ENCODE data around the gene AUTS2.

Gene AUTS2

GRCh38 chr7:69819333-69819705 lies 221.0 kb downstream of the AUTS2 start:
- Histone ChIP-seq H3K36me3 (ENCODE audit: control insufficient read depth in 2 of 2, insufficient read depth in 2 of 2, low read length in 2 of 2) (no peaks in the 10 kb centered on the region), H3K4me1 (ENCODE audit: control insufficient read depth, insufficient read depth, low read length) (peaks cover 34% of the 10 kb centered on the region), H3K4me3 (ENCODE audit: low read length in 2 of 2) (no peak overlapping the region), H3K27me3 (ENCODE audit: control insufficient read depth in 1 of 2, insufficient read depth in 2 of 2, low read length in 2 of 2) (no peaks in the 10 kb centered on the region), H3K9me3 (ENCODE audit: control insufficient read depth in 2 of 2, low read length in 2 of 2) (no peaks in the 10 kb centered on the region), H3K27ac (ENCODE audit: low read length) (no peak overlapping the region), H3K9ac (ENCODE audit: low read length in 2 of 2) (no peak overlapping the region)

- no peak overlapping the region for H3K4me3 ChIP-seq (ENCODE audit: low read length in 2 of 2)
- H3K36me3 ChIP-seq (ENCODE audit: control insufficient read depth in 2 of 2, insufficient read depth in 2 of 2, low read length in 2 of 2) = no peaks in the 10 kb centered on the region
- H3K9me3 ChIP-seq (ENCODE audit: control insufficient read depth in 2 of 2, low read length in 2 of 2) = no peaks in the 10 kb centered on the region
- H3K27me3 ChIP-seq (ENCODE audit: control insufficient read depth in 1 of 2, insufficient read depth in 2 of 2, low read length in 2 of 2) = no peaks in the 10 kb centered on the region
- H3K27ac ChIP-seq (ENCODE audit: low read length) = no peak overlapping the region
- peaks cover 35% of the 10 kb centered on the region for H3K4me1 ChIP-seq (ENCODE audit: control insufficient read depth, insufficient read depth, low read length)
- no peak overlapping the region for H3K9ac ChIP-seq (ENCODE audit: low read length in 2 of 2)
These were observed 222.4 kb downstream of the AUTS2 start for GRCh38 chr7:69820479-69821192.

DNA sequence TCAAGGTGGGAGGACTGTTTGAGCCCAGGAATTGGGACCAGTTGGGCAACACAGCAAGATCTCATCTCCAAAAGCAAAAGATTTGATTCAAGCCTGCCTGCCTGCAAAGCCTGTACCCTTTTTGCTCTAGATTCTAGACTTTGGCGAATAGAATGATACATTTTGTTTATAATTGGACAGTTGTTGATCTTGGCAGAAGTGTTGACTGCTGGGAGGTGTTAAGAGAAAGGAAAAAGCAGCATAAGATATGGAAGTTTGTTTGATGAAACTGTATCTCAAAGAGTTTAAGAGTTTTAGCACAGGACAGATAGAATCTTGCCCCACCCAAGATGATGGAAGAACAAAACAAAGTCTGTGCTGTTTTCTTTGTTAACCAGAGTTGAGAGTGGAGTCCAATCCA lies 224.1 kb downstream of the AUTS2 start:
- peaks cover 29% of the 10 kb centered on the region for H3K4me1 ChIP-seq (ENCODE audit: control insufficient read depth, insufficient read depth, low read length)
- H3K36me3 ChIP-seq (ENCODE audit: control insufficient read depth in 2 of 2, insufficient read depth in 2 of 2, low read length in 2 of 2) = no peaks in the 10 kb centered on the region
- no peaks in the 10 kb centered on the region for H3K27me3 ChIP-seq (ENCODE audit: control insufficient read depth in 1 of 2, insufficient read depth in 2 of 2, low read length in 2 of 2)
- no peaks in the 10 kb centered on the region for H3K9me3 ChIP-seq (ENCODE audit: control insufficient read depth in 2 of 2, low read length in 2 of 2)
- no peak overlapping the region for H3K9ac ChIP-seq (ENCODE audit: low read length in 2 of 2)
- H3K4me3 ChIP-seq (ENCODE audit: low read length in 2 of 2) = no peak overlapping the region
- H3K27ac ChIP-seq (ENCODE audit: low read length) = no peak overlapping the region

DNA sequence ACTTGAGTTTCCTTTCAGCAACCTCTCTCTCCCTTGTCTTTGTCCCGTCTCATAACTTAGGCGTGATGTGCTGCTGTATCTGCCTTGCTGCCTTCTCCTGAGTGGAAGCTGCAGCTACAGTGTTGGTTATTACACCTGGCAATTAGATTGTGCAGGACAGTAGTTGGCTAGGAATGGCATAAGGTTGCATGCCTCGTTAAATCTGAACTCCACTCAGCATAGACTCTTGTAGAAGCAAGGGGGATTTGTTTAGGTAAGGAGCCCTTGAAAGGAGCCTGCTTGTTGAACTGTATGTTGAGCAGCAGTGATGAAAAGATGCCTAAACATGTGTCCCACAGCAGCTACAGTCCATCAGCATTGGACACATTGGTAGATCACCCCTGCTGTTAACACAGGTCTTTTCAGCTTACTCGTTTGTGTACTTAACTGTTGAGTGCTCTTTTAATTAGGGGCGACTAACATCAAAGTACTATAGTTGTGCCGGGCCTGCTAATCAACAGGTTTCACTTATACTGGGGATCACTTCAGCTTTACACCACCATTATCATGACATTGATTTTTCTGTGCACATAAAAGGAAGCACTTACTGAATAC lies 225.0 kb downstream of the AUTS2 start:
- H3K4me1 ChIP-seq (ENCODE audit: control insufficient read depth, insufficient read depth, low read length) = peaks cover 20% of the 10 kb centered on the region

GRCh38 chr7:69825113-69825972 lies 227.1 kb downstream of the AUTS2 start:
- peaks cover 15% of the 10 kb centered on the region for H3K4me1 ChIP-seq (ENCODE audit: control insufficient read depth, insufficient read depth, low read length)
- H3K36me3 ChIP-seq (ENCODE audit: control insufficient read depth in 2 of 2, insufficient read depth in 2 of 2, low read length in 2 of 2) = no peaks in the 10 kb centered on the region
- no peaks in the 10 kb centered on the region for H3K27me3 ChIP-seq (ENCODE audit: control insufficient read depth in 1 of 2, insufficient read depth in 2 of 2, low read length in 2 of 2)
- no peak overlapping the region for H3K9ac ChIP-seq (ENCODE audit: low read length in 2 of 2)
- no peaks in the 10 kb centered on the region for H3K9me3 ChIP-seq (ENCODE audit: control insufficient read depth in 2 of 2, low read length in 2 of 2)
- H3K27ac ChIP-seq (ENCODE audit: low read length) = no peak overlapping the region
- H3K4me3 ChIP-seq (ENCODE audit: low read length in 2 of 2) = no peak overlapping the region

More for the DNA sequence above, 225.0 kb downstream of the AUTS2 start:
- Histone ChIP-seq H3K27me3 (ENCODE audit: control insufficient read depth in 1 of 2, insufficient read depth in 2 of 2, low read length in 2 of 2) (no peaks in the 10 kb centered on the region), H3K4me3 (ENCODE audit: low read length in 2 of 2) (no peak overlapping the region), H3K9ac (ENCODE audit: low read length in 2 of 2) (no peak overlapping the region), H3K9me3 (ENCODE audit: control insufficient read depth in 2 of 2, low read length in 2 of 2) (no peaks in the 10 kb centered on the region), H3K36me3 (ENCODE audit: control insufficient read depth in 2 of 2, insufficient read depth in 2 of 2, low read length in 2 of 2) (no peaks in the 10 kb centered on the region), H3K27ac (ENCODE audit: low read length) (no peak overlapping the region)

GRCh38 chr7:69826283-69826682 lies 228.0 kb downstream of the AUTS2 start:
- Histone ChIP-seq H3K4me1 (ENCODE audit: control insufficient read depth, insufficient read depth, low read length) (peaks cover 15% of the 10 kb centered on the region), H3K9me3 (ENCODE audit: control insufficient read depth in 2 of 2, low read length in 2 of 2) (no peaks in the 10 kb centered on the region), H3K27ac (ENCODE audit: low read length) (no peak overlapping the region), H3K4me3 (ENCODE audit: low read length in 2 of 2) (no peak overlapping the region), H3K9ac (ENCODE audit: low read length in 2 of 2) (no peak overlapping the region), H3K36me3 (ENCODE audit: control insufficient read depth in 2 of 2, insufficient read depth in 2 of 2, low read length in 2 of 2) (no peaks in the 10 kb centered on the region), H3K27me3 (ENCODE audit: control insufficient read depth in 1 of 2, insufficient read depth in 2 of 2, low read length in 2 of 2) (no peaks in the 10 kb centered on the region)

GRCh38 chr7:69827140-69827539 lies 228.9 kb downstream of the AUTS2 start:
- H3K27ac ChIP-seq (ENCODE audit: low read length) = no peak overlapping the region
- no peak overlapping the region for H3K9ac ChIP-seq (ENCODE audit: low read length in 2 of 2)
- H3K4me1 ChIP-seq (ENCODE audit: control insufficient read depth, insufficient read depth, low read length) = peaks cover 14% of the 10 kb centered on the region
- no peaks in the 10 kb centered on the region for H3K27me3 ChIP-seq (ENCODE audit: control insufficient read depth in 1 of 2, insufficient read depth in 2 of 2, low read length in 2 of 2)
- H3K36me3 ChIP-seq (ENCODE audit: control insufficient read depth in 2 of 2, insufficient read depth in 2 of 2, low read length in 2 of 2) = no peaks in the 10 kb centered on the region
- H3K4me3 ChIP-seq (ENCODE audit: low read length in 2 of 2) = no peak overlapping the region
- no peaks in the 10 kb centered on the region for H3K9me3 ChIP-seq (ENCODE audit: control insufficient read depth in 2 of 2, low read length in 2 of 2)

DNA sequence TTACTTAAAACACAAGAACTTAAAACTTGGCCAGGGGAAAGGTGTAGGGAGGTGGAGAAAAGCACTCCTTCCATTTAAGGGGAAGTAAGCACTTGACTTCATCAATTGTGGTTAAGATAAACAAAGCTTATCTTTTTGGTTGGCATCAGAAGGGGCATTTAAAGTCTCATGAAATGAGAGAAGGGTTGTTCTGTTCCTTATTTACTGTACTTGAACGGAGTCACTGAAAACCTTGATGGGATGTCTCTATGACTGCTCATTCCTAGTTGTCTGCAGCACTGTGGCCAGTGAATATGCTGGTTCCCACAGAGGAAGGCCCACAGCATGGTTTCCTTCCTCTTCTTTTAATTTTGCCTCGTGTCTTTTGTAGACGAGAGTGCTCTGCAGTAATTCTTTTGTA lies 229.3 kb downstream of the AUTS2 start:
- H3K4me1 ChIP-seq (ENCODE audit: control insufficient read depth, insufficient read depth, low read length) = peaks cover 9% of the 10 kb centered on the region
- no peaks in the 10 kb centered on the region for H3K9me3 ChIP-seq (ENCODE audit: control insufficient read depth in 2 of 2, low read length in 2 of 2)
- H3K4me3 ChIP-seq (ENCODE audit: low read length in 2 of 2) = no peak overlapping the region
- H3K9ac ChIP-seq (ENCODE audit: low read length in 2 of 2) = no peak overlapping the region
- H3K36me3 ChIP-seq (ENCODE audit: control insufficient read depth in 2 of 2, insufficient read depth in 2 of 2, low read length in 2 of 2) = no peaks in the 10 kb centered on the region
- H3K27ac ChIP-seq (ENCODE audit: low read length) = no peak overlapping the region
- no peaks in the 10 kb centered on the region for H3K27me3 ChIP-seq (ENCODE audit: control insufficient read depth in 1 of 2, insufficient read depth in 2 of 2, low read length in 2 of 2)

- no peak overlapping the region for H3K27ac ChIP-seq (ENCODE audit: low read length)
- H3K4me3 ChIP-seq (ENCODE audit: low read length in 2 of 2) = no peak overlapping the region
- no peaks in the 10 kb centered on the region for H3K27me3 ChIP-seq (ENCODE audit: control insufficient read depth in 1 of 2, insufficient read depth in 2 of 2, low read length in 2 of 2)
- H3K9me3 ChIP-seq (ENCODE audit: control insufficient read depth in 2 of 2, low read length in 2 of 2) = no peaks in the 10 kb centered on the region
- H3K4me1 ChIP-seq (ENCODE audit: control insufficient read depth, insufficient read depth, low read length) = no peaks in the 10 kb centered on the region
- H3K9ac ChIP-seq (ENCODE audit: low read length in 2 of 2) = no peak overlapping the region
- no peaks in the 10 kb centered on the region for H3K36me3 ChIP-seq (ENCODE audit: control insufficient read depth in 2 of 2, insufficient read depth in 2 of 2, low read length in 2 of 2)
These were observed 234.1 kb downstream of the AUTS2 start for GRCh38 chr7:69832356-69832755.

DNA sequence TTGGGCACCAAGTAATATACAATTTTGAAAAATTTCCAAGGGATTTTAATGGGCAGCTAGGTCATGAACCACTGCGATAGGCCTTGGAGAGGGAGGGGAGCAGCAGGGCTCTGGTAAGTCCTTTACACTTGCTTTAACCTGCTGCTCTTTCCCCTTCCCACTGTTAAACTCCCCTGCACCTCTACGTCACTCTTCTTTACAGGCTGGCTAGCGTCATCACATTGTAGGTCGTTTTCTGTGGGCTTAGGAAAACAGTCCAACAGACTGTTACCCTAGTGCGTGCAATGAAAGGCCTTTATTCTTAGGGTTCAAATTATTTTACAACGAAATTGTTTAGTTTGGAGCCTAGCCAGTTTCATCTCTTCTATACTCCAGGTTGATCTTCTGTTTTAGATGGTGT lies 235.7 kb downstream of the AUTS2 start:
- no peaks in the 10 kb centered on the region for H3K27me3 ChIP-seq (ENCODE audit: control insufficient read depth in 1 of 2, insufficient read depth in 2 of 2, low read length in 2 of 2)
- no peaks in the 10 kb centered on the region for H3K36me3 ChIP-seq (ENCODE audit: control insufficient read depth in 2 of 2, insufficient read depth in 2 of 2, low read length in 2 of 2)
- no peaks in the 10 kb centered on the region for H3K4me1 ChIP-seq (ENCODE audit: control insufficient read depth, insufficient read depth, low read length)
- no peak overlapping the region for H3K4me3 ChIP-seq (ENCODE audit: low read length in 2 of 2)
- no peaks in the 10 kb centered on the region for H3K9me3 ChIP-seq (ENCODE audit: control insufficient read depth in 2 of 2, low read length in 2 of 2)
- no peak overlapping the region for H3K27ac ChIP-seq (ENCODE audit: low read length)
- no peak overlapping the region for H3K9ac ChIP-seq (ENCODE audit: low read length in 2 of 2)
